HG03521 (cell line): ENCODE measurements around the gene CNTRL.
"Not testable (repeated sequence)": the region's sequence is repeated elsewhere in the genome, so short reads cannot be mapped to it uniquely, and the experiment has no call there.

ENCODE experiments used
- ATAC-seq: cut with Tn5 transposase; IDR thresholded peaks from one replicate; pipeline ENCODE4 v1.9.1; 2021; ENCODE audit warnings: mild to moderate bottlenecking, moderate library complexity; ENCODE audit not compliant: unreplicated experiment

Gene CNTRL

GRCh38 chr9:121074370-121075250 is at the start of gene CNTRL:
CNTRL (plus strand) TSS chr9:121074955; CDS start chr9:121088327, 13,372 bp downstream.
- ATAC-seq, result peak; percentile 56

GRCh38 chr9:121026260-121026691 is 48.5 kb upstream of the CNTRL start:
- ATAC-seq, result no peak

- no peak for ATAC-seq
Observed at GRCh38 chr9:121026768-121027167, 48.0 kb upstream of the CNTRL start.

GRCh38 chr9:121028285-121028684 is 46.5 kb upstream of the CNTRL start:
- not testable (repeated sequence) for ATAC-seq

- no peak for ATAC-seq
Observed at GRCh38 chr9:121029469-121029868, 45.3 kb upstream of the CNTRL start.

GRCh38 chr9:121034529-121034928 is 40.2 kb upstream of the CNTRL start:
- ATAC-seq, result no peak

GRCh38 chr9:121035717-121036116 is 39.0 kb upstream of the CNTRL start:
- ATAC-seq, result not testable (repeated sequence)

GRCh38 chr9:121038362-121038761 is 36.4 kb upstream of the CNTRL start:
- ATAC-seq, result no peak

- ATAC-seq, result no peak
Observed at GRCh38 chr9:121038804-121039203, 36.0 kb upstream of the CNTRL start.

- ATAC-seq, result no peak
Observed at GRCh38 chr9:121048175-121048574, 26.6 kb upstream of the CNTRL start.

GRCh38 chr9:121048618-121049017 is 26.1 kb upstream of the CNTRL start:
- ATAC-seq, result no peak

- ATAC-seq, result no peak
Observed at GRCh38 chr9:121050128-121050988, 24.4 kb upstream of the CNTRL start, which contains the start of gene C5. C5 (minus strand) TSS chr9:121050275; CDS start chr9:121050246, 29 bp downstream.

- no peak for ATAC-seq
Observed at GRCh38 chr9:121053544-121053943, 21.2 kb upstream of the CNTRL start.

GRCh38 chr9:121055642-121056143 is 19.1 kb upstream of the CNTRL start:
- ATAC-seq, result no peak

- ATAC-seq, result no peak
Observed at GRCh38 chr9:121057821-121058220, 16.9 kb upstream of the CNTRL start.

- ATAC-seq, result no peak
Observed at GRCh38 chr9:121059513-121059912, 15.2 kb upstream of the CNTRL start.

GRCh38 chr9:121059998-121060636 is 14.6 kb upstream of the CNTRL start:
- ATAC-seq, result no peak

- no peak for ATAC-seq
Observed at GRCh38 chr9:121066850-121067249, 7.9 kb upstream of the CNTRL start.

GRCh38 chr9:121067640-121068039 is 7.1 kb upstream of the CNTRL start:
- no peak for ATAC-seq

- ATAC-seq, result no peak
Observed at GRCh38 chr9:121069396-121069795, 5.4 kb upstream of the CNTRL start.

- no peak for ATAC-seq
Observed at GRCh38 chr9:121071370-121071755, 3.4 kb upstream of the CNTRL start.
